Renal cortical epithelial cell (primary cell): ENCODE data around the gene FEN1. TPM values are rescaled to one million over a fixed set of nuclear protein-coding genes. Genes with fewer than 3 reads are reported as not detected.

Experiments used
- DNase-seq: peaks from one replicate; pipeline ENCODE4 v3.0.0-alpha.2; 2011; ENCODE audit warnings: low read depth
- total RNA-seq: library from RNA; depleted of rRNA; stranded (reverse); fragments of >200 nt; gene quantifications from 2 replicates; pipeline ENCODE4 v1.2.3, GENCODE V29; 2014

The FEN1 gene
- total RNA-seq, 1 donor from 2014 or later: 12.1 TPM

DNA sequence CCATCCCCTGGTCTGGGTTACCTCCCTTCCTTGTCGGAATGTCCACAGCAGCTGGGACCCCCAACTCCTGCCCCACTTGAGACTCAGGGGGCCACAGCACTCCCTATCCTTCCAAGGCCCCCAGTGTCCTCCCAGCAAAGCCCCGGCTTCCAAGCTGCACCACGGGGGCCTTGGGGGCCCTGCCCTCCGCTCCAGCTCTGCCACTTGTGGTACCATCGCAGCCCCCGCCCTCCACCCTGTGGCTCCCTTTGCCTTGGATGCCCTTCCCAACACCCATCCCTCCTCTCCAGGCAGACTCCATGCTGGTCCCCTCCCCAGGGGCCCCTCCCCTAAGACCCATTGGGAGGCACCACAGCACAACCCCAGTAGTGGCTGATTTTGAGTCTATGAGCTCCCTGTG, 17.6 kb upstream of the FEN1 start:
- DNase-seq: no peak

- no peak for DNase-seq
These were observed 16.8 kb upstream of the FEN1 start for GRCh38 chr11:61775606-61776554.

- DNase-seq: peak; percentile 64
These were observed 16.1 kb upstream of the FEN1 start for GRCh38 chr11:61776561-61777075.

- DNase-seq: no peak
These were observed 15.2 kb upstream of the FEN1 start for GRCh38 chr11:61777234-61778090.

- no peak for DNase-seq
These were observed 14.3 kb upstream of the FEN1 start for GRCh38 chr11:61778357-61778886.

- no peak for DNase-seq
These were observed 13.6 kb upstream of the FEN1 start for GRCh38 chr11:61778920-61779650.

DNA sequence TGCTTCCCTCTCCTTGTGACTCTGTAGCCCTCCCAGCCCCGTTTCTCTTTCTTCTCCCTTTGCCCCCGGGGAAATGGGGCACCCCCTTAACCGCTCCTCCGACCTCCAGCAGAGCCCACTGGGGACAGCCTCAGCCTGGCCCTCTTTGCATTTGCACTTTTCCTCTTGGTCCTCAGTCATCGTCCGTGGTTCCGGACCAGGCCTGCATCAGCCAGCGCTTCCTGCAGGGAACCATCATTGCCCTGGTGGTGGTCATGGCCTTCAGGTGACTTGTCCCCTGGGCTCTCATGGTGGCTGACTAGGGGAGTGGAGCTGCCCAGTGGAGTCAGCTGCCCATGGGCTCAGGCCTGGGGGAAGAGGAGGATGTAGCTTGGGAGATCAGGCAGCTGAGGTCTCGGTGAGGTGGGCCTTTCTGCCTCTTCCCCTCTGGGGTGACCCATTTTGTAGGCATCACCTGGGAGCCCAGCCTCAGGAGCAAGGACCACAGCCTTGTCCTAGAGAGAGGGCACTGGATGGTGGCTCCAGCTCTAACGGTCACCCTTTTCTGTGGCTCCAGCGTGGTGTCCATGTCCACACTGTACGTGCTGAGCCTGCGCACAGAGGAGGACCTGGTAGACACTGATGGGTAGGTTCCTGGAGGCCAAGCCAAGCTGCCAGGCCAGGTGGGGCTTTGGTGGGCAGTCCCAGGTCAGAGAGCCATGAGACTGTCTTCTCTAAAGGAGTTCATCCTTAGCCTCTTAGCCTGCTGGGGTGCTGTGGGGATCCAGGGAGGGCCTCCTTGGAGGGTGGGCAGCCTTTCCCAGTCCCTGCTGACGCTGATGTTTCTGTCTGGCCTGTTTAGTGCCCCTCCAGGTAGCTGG, 12.8 kb upstream of the FEN1 start:
- DNase-seq: no peak

DNA sequence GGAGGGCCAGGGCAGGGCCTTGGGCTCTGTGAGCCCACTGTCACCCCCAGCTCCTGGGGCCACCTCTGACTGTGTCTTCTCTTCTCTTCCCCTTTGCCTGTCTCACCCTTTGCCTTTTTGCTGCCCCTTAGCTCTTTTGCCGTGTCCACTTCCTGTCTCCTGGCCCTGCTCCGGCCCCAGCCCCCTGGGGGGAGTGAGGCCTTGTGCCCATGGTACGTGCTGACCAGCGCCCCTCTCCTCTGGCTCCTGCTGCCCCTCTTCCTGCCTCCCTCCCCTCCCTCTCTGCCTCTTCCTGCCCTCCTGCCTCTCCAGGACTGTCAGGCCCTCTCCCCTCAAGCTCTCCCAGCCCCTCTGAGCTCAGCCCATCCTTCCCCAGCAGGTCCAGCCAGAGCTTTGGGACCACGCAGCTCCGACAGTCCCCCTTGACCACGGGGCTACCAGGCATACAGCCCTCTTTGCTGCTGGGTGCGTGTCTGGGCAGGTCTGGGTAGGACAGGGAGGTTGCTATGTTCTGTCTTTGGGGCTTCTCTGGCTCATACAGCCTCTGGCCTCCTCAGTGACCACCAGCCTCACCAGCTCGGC, 12.0 kb upstream of the FEN1 start:
- DNase-seq: no peak

- no peak for DNase-seq
These were observed 11.1 kb upstream of the FEN1 start for GRCh38 chr11:61781585-61781984.

DNA sequence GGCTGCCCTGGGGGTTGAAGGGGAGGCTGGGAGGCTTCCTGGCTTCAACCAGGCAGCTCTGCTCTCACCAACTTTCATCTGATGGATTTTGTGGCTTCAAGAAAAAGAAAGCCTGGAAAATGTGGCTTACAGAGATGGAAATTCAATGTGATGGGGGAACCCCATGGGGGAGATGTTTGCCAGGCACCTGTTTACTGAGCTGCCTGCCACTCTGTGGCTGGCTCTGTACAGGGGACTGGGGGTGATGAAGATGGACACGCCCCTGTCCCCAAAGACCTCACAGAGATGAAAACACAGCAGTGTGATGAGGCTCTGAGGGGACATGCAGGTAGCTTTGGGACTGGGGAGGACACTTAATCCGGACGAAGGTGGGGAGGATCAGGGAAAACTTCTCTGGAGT, 10.4 kb upstream of the FEN1 start:
- no peak for DNase-seq

GRCh38 chr11:61782841-61783240, 9.9 kb upstream of the FEN1 start:
- DNase-seq: no peak

GRCh38 chr11:61783717-61784505, 8.8 kb upstream of the FEN1 start:
- DNase-seq: peak; percentile 17

DNA sequence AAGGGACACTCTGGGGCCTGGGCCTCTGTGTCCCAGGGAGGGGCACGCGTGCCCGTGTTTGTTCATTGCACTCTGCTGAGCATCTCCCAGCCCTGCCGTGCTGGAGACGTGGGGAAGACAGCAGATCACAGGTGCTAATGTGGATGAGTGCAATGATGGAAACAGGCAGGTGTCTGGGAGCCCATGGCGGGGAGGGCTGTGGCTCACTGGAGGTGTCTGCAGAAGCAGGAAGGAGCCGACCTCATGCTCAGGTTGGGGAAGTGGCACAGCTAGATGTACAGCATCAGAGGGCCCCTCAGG, 8.3 kb upstream of the FEN1 start:
- DNase-seq: no peak

GRCh38 chr11:61785837-61786402, 6.8 kb upstream of the FEN1 start:
- DNase-seq: peak; percentile 47

DNA sequence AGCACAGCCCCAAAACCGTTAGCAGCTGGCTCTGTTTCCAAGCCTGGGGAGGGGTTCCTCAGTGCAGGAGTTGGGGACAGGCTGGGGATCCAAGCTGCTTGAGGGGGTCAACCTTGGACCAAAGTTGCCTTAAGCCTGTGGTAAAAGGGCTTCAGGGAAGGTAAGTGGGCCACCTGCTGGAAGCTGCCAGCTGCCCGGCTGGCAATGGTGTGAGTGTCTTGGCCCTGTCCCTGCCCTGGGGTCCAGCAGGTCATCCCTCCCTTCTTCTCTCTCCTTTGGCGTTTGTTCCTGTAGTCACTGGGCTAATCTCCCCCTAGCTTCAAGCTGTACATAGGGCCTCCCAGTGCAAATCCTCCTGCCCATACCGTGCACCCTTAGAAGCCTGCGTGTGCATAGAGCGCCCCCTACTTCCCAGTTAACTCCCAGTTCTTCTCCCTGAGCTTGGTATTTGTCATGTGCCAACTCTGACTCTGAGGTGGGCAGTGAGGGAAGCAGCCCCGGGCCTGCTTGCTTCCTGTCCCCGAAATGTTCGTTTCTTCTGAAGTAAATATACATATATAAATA, 4.7 kb upstream of the FEN1 start:
- DNase-seq: peak; percentile 59

DNA sequence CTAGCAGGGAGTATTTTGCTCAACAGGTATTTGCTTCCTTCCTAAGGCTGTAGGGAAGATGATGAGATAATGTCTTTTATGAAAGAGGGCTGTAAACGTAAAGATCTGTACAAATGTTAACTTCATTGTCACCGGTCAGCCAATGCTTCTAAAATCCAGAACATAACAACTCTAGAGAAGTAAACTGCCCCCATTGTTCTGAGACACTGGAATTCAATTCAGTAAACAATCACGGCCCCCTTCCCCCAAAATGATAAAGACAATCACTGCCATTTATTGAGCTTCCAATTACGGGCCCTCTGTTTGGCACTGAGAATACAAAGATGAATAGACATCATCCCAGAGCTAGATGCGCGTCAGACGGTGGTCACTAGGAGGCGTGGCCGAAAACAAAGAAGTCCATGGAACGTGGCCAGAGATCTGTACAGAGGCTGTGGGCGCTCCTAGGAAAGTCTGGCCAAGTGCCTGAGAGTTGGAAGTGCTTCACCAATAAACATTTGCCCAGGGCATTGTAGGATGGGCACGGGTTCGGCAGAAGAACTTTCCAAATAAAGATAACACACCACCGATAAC, 888 bp upstream of the FEN1 start:
- DNase-seq: peak; percentile 74

DNA sequence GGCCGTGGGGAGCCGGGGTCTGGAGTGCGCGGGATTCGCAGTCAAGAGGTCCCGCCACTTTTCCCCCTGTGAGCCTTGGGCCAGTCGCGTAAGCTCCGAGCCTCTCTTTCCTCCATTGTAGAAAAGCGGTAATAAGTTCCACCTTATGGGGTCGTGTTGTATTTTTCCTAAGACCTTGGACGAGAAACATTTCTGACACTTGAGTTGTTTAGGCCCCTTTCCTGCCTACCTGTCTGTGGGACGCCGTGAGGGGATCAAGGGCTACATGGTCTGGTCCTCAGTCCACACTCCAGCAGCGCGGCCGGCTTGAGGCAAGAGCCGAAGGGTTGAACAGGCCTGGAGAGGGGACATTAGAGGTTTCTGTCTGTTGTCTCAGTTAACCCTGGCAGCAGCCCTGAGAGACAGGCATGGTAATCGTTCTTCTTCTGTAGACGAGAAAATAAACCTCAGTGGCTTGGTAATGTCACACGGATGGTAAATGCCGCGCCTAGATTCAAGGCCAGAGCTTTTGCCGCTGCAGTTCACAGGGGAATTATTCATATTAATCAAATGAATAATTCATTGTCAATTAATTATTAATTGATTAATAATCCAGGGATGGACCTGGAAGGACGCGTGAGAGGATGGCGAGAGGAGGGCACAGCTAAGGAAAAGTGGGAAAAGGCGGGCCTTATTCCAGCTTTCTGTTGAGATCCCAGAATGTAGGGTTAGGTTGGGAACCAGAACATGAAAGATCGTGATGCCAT, 545 bp downstream of the FEN1 start:
- no peak for DNase-seq

DNA sequence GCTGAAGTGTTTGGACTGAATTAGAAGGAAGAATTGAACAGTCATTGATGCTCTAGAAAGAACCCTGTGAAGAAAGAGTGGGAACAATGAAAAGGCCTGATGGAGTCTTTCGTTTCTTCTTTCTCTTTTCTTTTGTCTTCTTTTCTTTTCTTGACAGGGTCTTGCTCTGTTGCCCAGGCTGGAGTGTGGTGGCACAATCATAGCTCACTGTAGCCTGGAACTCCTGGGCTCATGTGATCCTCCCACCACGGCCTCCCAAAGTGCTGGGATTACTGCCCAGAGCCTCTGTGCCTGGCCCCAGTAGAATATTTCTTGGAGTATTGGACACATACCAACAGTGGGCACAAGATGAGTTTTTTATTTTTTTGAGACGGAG, 1.1 kb downstream of the FEN1 start:
- DNase-seq: no peak
